Parathyroid adenoma (tissue), 2 donors: ENCODE results near the gene TAS2R16.

Experiments used
- H2AFZ ChIP-seq: fragments of 300-600 bp; sonication (generic); one replicate; pipeline ENCODE4 v1.7.0; 2017; ENCODE audit warnings: antibody characterized with exemption, mild to moderate bottlenecking
- H3K27ac ChIP-seq: fragments of 300-600 bp; sonication (generic); one replicate; pipeline ENCODE4 v1.7.0; 2017
- H3K27me3 ChIP-seq: fragments of 300-600 bp; sonication (generic); one replicate; pipeline ENCODE4 v1.7.0; 2017; ENCODE audit warnings: low read length; ENCODE audit not compliant: control insufficient read depth, insufficient read depth
- H3K36me3 ChIP-seq: fragments of 300-600 bp; sonication (generic); one replicate; pipeline ENCODE4 v1.7.0; 2017; ENCODE audit warnings: low read length; ENCODE audit not compliant: control insufficient read depth, insufficient read depth
- H3K4me1 ChIP-seq: fragments of 300-600 bp; sonication (generic); one replicate; pipeline ENCODE4 v1.7.0; 2017; ENCODE audit warnings: control low read depth
- H3K4me2 ChIP-seq: fragments of 300-600 bp; sonication (generic); one replicate; pipeline ENCODE4 v1.7.0; 2017; ENCODE audit warnings: low read length
- H3K4me3 ChIP-seq: fragments of 300-600 bp; sonication (generic); one replicate; pipeline ENCODE4 v1.7.0; 2017; ENCODE audit warnings: low read depth, low read length
- H3K79me2 ChIP-seq: fragments of 300-600 bp; sonication (generic); one replicate; pipeline ENCODE4 v1.7.0; 2017; ENCODE audit warnings: control low read depth
- H3K9ac ChIP-seq: fragments of 300-600 bp; sonication (generic); one replicate; pipeline ENCODE4 v1.7.0; 2017; ENCODE audit warnings: mild to moderate bottlenecking
- H3K9me3 ChIP-seq: fragments of 300-600 bp; sonication (generic); one replicate; pipeline ENCODE4 v1.7.0; 2017; ENCODE audit warnings: low read length; ENCODE audit not compliant: control insufficient read depth
- CTCF ChIP-seq: fragments of 300-600 bp; sonication (generic); IDR thresholded peaks from one replicate; pipeline ENCODE4 v1.7.0; 2017; ENCODE audit warnings: antibody characterized with exemption, mild to moderate bottlenecking
- donor health status: primary hyperparathyroidism.

Gene TAS2R16

GRCh38 chr7:122995600-122995999 lies at the start of gene TAS2R16:
TAS2R16 (minus strand) TSS chr7:122995700; CDS start chr7:122995634, 66 bp downstream.
- Histone ChIP-seq H3K79me2 (no peaks in the 10 kb centered on the region), H3K4me1 (no peaks in the 10 kb centered on the region), H3K36me3 (no peaks in the 10 kb centered on the region), H2AFZ (no peak within 1 kb of the TSS), H3K4me3 (no peak within 1 kb of the TSS), H3K4me2 (no peak within 1 kb of the TSS), H3K27ac (no peak within 1 kb of the TSS), H3K9ac (no peak within 1 kb of the TSS), H3K9me3 (no peaks in the 10 kb centered on the region), H3K27me3 (no peaks in the 10 kb centered on the region)
- TF ChIP-seq CTCF: no peak

DNA sequence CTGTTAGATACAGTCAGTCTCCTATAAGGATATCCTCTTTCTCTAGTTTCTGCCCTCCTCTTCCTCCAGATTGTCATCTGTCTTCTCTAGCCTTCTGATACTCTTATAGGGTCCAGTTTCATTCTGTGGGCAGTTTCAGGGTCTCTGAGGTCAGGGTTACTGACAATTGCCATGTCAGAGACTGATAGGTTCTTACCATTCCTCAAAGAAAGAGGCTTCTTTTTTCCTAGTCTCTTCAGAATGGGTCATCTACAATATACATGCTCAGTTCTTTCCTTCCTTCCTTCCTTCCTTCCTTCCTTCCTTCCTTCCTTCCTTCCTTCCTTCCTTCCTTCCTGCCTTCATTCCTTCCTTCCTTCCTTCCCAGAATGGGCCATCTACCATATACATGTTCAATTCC lies 48.1 kb upstream of the TAS2R16 start:
- Histone ChIP-seq H3K27ac (no peak overlapping the region), H3K4me2 (no peak overlapping the region), H3K36me3 (no peaks in the 10 kb centered on the region), H3K4me1 (no peaks in the 10 kb centered on the region), H3K9me3 (no peaks in the 10 kb centered on the region), H3K4me3 (no peak overlapping the region), H2AFZ (no peak overlapping the region), H3K79me2 (no peaks in the 10 kb centered on the region), H3K27me3 (no peaks in the 10 kb centered on the region), H3K9ac (no peak overlapping the region)
- TF ChIP-seq CTCF: no peak

DNA sequence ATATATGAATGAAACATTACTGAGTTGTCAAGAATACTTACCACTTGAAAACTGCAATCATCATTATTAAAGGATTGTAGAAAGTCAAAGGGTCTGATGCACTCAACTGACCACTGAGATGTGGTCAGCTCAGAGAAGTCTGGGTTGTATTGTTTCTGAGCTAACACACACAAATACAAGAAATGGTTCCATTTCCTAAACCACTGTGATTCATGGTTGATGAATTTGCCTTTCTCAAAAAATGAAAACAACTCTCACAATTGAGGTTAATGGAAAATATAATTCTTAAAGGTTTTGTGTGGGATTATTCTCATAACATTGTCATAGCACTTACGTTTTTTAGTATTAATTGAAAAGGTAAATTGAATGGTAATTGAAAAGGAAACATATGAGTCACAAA lies 45.6 kb upstream of the TAS2R16 start:
- Histone ChIP-seq H3K79me2 (no peaks in the 10 kb centered on the region), H3K9me3 (no peaks in the 10 kb centered on the region), H3K27me3 (no peaks in the 10 kb centered on the region), H3K4me2 (no peak overlapping the region), H3K4me3 (no peak overlapping the region), H3K27ac (no peak overlapping the region), H3K4me1 (no peaks in the 10 kb centered on the region), H3K36me3 (no peaks in the 10 kb centered on the region), H3K9ac (no peak overlapping the region), H2AFZ (no peak overlapping the region)
- TF ChIP-seq CTCF: no peak

DNA sequence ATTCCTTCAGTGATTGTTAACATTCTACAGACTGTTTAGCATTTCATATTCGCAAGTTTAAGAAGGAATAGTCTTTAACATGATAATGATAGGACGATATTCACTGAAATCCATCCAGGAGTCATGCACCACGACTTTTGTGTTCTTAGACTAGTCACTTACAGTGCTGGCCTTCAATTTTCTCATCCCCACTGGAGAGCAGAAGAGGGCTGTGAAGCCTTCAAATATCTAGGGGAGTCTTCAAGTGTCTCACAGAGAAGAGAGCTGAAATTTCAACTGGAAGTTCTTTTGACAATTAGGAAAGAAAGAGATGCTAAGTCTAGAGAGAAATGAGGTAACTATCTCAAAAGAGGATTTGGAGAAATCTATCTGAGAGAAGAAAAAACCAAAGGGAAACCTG lies 43.8 kb upstream of the TAS2R16 start:
- Histone ChIP-seq H3K79me2 (no peaks in the 10 kb centered on the region), H3K4me2 (no peak overlapping the region), H3K4me1 (no peaks in the 10 kb centered on the region), H3K9ac (no peak overlapping the region), H3K9me3 (no peaks in the 10 kb centered on the region), H3K27ac (no peak overlapping the region), H3K27me3 (no peaks in the 10 kb centered on the region), H3K36me3 (no peaks in the 10 kb centered on the region), H3K4me3 (no peak overlapping the region), H2AFZ (no peak overlapping the region)
- no peak for TF ChIP-seq CTCF

- Histone ChIP-seq H3K9ac (no peak overlapping the region), H3K4me1 (no peaks in the 10 kb centered on the region), H3K79me2 (no peaks in the 10 kb centered on the region), H2AFZ (no peak overlapping the region), H3K27me3 (no peaks in the 10 kb centered on the region), H3K4me2 (no peak overlapping the region), H3K27ac (no peak overlapping the region), H3K4me3 (no peak overlapping the region), H3K36me3 (no peaks in the 10 kb centered on the region), H3K9me3 (no peaks in the 10 kb centered on the region)
- TF ChIP-seq CTCF: no peak
Measured at GRCh38 chr7:123034106-123034505, 38.6 kb upstream of the TAS2R16 start.
